Smooth muscle cell of the brain vasculature (primary cell): Measurements from ENCODE around the gene DECR2.
"Not testable (repeated sequence)": the region's sequence is repeated elsewhere in the genome, so short reads cannot be mapped to it uniquely, and the experiment has no call there.

ENCODE experiments used
- DNase-seq: peaks from one replicate; pipeline ENCODE4 v3.0.0-alpha.2; 2012; ENCODE audit warnings: low read depth, low spot score

Gene DECR2

DNA sequence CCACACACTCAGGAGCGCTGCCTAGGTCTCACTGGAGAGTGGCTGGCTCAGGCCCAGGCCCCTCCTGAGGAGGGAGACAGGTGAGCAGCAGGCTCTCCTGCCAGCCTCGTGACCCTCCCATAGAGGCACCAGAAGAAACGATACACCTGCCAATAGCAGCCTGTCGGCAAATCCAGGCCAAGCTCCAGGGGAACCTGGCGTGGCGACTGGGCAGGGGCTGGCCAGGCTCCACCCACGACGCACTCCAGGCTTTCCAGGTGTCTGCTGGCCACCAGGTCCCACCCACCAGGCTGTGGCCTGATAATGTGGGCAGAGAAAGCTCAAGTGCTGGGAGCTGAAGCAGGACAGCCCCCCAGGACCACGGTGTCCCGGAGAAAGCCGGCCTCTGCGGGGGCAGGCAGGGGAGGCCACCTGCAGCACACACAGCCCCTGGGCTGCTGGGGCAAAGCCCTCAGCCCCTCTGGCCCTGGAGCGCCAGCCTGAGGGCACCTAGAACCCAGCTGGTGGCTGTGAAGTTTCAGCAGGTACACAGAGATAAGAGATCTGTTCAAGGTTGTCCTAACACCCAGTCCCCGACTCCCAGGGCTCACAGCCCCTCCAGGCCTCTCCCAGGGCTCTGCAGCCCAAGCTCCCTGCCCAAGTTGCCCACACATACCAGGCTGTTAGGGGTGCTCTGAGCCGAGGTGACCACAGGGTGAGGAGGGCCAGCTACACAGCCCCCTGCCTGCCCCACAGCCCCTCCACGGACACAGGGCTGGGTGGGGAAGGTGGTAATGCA lies 22.3 kb upstream of the DECR2 start:
- no peak for DNase-seq

DNA sequence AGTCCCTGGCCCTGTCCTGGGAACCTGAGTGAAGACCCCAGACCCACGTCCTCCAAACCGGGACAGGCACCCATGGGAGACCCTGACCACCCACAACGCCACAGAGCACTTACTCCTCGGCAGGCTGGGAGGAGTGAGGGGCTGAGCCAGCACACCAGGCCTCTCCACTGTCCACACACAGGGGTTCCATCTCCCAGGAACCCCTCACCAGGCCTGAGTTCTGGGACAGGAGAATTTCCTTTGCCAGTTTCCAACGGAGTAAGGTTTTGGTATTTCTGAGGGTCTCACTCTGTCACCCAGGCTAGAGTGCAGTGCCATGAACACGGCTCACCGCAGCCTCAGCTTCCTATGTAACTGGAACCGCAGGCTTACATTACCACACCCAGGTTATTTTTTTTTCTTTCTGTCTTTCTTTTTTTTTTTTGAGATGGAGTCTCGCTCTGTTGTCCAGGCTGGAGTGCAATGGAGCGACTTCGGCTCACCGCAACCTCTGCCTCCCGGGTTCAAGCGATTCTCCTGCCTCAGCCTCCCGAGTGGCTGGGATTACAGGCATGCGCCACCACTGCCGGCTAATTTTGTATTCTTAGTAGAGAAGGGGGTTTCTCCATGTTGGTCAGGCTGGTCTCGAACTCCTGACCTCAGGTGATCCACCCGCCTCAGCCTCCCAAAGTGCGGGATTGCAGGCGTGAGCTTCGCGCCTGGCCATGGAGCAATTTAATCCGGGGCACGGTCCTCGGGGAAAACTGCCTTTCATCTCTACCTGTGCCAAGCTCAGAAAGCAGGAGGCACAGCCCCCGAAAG lies 21.5 kb upstream of the DECR2 start:
- no peak for DNase-seq

DNA sequence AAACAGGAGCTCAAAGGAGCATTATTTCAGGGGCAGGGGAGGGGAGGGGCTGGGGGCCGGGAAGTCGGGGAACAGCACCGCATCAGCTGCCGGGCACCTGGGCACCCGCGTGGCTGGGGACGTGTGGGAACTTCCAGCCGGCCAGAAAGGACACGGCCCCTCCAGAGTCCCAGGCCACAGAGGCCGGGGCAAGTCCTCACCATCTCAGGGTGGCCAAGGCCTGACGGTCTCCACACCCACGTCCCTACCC lies 21.0 kb upstream of the DECR2 start:
- no peak for DNase-seq

DNA sequence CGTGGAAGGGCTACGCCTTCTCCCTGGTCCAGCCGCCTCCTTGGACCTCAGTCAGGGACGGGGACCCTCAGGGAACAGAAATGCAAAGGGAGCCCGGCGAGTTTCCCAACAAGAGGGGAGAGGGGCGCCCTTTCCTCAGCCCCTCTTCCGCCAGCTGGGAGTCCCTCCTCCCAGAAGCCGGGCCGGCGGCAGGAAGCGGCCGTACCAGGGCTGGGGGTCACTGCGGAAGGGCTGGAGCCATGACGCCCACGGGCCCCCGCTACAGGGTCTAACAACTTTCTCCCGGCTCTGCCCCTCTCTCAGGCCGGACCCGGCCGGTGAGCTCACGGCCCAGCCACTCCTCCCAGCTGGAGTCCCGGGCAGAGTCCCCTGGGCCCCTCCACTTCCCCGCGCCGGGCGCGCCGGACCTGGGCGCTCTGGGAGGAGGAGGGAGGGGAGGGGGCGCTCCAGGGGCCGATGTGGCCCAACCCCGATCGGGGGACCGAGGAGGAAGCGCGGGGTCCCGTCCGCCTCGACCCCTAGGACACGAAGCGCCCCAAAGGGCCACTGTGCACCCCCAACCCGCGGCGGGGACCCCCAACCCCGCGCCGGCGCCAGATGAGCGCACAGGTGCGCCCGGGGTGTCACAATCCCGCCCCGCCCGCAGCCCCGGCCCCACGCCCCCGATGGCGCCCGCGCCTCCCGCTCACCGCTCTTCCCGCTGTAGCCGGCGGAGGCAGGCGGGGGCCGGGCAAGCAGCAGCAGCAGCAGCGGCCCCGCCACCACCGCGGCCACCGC lies 20.5 kb upstream of the DECR2 start:
- DNase-seq: no peak

DNA sequence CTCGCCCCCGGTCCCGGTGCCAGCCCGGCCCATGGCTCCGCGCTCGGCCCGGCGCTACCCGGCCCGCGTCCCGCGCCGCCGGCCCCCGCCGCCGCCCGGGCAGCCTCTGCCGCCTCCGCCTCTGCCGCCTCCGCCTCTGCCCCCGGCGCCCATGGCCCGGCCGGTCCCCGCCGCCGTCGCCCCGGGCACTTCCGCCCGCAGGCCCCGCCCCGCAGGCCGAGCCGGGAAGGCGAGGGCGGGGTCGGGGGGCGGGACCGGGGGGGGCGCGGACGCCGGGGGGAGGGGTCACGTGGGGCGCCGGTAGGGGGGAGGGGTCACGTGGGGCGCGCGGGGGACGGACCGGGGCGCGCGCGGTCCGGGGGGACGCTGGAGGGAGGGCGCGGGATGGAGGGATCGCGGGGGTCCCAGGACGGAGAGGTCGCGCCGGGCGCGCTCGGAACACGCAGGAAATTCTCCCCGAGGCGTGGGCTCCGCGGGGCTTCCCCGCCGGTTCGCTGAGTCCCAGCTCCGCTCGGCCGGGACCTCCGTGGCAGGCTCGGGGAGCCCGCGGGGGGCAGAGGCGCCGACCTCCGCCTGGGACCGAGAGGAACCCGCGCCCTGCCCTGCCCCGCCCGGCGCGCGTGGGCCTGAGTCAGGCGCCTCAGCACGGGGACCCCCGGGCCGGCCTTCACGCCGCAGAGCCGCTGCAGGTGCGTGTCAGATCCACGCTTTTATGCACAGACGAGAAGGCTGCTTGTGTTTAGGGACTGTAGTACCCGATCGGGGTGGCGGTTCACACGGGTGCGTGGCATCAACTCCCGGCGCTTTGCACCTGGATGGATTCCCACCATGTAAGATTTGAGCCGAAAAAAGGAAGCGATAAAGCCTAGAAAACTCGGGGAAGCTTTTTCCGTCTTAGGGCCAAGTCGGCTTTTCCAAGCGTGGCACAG lies 19.6 kb upstream of the DECR2 start, which contains the start of gene PGAP6:
PGAP6 (minus strand) TSS at position 190 of the 929 bp plus-strand sequence; CDS start at position 33, 157 bp downstream.
- no peak for DNase-seq

DNA sequence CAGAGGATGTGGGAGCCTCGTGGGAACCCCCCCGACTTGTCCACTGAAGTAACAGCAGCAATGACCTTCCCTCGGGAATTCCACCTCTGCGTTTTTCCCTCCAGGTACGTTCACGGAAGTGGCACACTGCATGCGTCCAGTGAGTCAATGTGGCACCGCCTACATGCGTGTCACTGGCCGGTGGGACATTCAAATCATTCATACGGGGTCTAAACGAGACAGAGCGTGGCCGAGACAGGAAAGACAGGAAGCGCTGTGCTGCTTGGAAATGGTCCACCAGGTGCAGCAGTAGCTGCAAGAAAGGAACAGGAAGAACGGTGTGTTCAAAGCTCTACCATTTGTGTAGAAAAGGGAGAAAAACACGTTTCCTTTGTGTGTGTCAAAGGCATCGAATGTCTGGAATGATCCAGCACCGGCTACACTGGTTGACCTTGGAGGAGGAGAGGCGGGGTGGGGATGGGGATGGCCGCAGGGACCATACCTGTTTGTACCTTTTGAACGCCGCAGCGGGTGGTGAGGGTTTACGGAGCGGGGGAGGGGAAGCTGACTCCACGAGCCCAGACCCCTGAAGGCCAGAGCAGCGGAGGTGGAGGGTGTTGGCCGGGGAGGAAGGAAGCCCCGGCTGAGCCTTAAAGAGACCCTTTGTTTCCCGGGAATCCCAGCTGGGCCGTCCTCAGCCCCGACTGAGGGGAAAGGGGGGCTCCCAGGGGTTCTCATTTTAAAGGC lies 18.2 kb upstream of the DECR2 start:
- no peak for DNase-seq

DNA sequence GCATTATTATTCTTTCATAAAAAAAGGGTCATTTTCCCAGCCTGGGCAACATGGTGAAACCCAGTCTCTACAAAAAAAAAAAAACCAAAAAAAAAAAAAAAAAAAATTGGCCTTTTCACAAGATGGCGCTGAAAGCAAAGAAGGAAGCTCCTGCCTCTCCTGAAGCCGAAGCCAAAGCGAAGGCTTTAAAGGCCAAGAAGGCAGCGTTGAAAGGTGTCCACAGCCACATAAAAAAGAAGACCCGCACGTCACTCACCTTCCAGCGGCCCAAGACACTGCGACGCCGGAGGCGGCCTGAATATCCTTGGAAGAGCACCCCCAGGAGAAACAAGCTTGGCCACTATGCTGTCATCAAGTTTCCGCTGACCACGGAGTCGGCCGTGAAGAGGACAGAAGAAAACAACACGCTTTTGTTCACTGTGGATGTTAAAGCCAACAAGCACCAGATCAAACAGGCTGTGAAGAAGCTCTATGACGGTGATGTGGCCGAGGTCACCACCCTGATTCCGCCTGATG lies 15.0 kb upstream of the DECR2 start:
- no peak for DNase-seq

DNA sequence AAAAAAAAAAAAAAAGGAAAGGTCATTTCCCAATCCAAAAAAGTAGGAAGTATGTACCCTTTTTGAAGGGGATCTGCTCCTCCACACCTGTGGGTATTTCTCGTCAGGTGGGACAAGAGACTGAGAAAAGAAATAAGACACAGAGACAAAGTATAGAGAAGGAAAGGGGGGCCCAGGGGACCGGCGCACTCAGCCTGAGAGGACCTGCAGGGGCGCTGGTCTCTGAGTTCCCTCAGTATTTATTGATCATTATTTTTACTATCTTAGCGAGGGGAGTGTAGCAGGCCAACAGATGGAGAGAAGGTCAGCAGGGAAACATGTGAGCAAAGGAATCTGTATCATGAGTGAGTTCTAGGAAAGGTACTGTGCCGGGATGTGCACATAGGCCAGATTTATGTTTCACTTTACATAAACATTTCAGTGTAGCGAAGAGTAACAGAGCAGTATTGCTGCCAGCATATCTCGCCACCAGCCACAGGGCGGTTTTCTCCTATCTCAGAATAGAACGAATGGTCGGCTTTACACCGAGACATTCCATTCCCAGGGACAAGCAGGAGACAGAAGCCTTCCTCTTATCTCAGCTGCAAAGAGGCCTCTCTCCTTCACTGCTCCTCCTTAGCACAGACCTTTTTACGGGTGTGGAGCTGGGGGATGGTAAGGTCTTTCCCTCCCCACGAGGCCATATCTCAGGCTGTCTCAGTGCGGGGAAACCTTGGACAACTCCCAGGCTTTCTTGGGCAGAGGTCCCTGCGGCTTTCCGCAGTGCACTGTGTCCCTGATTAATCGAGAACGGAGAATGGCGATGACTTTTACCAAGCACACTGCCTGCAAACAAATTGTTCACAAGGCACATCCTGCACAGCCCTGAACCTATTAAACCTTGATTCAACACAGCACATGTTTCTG lies 13.7 kb upstream of the DECR2 start:
- not testable (repeated sequence) for DNase-seq

DNA sequence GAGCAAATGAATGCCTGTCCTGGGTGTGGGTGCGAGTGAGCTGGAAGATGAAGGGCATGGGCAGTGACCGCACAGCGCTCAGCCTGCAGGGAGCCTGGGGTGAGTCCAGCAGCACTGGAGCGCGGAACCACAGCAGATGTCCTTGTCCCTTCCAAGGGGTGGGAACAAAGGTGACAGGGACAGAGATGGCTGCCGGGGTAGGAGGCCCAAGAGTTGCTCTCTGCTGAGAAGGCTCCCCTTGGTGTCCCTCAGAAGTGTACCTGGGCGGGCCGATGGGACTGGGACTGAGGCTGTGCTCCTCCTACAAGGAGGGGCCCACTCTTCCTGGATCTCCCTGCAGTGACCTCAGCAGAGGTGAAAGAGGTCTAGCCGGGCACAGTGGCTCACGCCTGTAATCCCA lies 12.3 kb upstream of the DECR2 start:
- DNase-seq: no peak

DNA sequence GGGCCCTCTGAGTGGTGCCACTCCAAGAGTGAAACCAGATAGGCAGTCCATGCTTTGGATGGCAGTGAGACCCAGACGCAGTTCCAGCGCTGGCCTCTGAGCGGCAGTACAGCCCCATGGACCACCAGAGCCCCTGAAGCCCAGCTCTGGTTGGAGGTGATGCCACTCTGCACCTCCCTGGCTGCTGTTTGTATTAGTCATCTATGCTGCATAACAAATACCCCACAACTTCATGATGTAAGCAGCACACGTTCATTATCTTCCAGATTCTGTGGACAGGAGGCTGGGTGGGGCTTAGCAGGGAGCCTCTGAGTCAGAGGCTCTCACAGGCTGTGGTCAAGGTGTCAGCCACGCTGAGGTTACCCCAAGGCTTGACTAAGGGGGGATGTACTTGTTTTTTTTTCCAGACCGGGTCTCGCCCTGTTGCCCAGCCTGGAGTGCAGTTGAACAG lies 9.8 kb upstream of the DECR2 start:
- DNase-seq: no peak

DNA sequence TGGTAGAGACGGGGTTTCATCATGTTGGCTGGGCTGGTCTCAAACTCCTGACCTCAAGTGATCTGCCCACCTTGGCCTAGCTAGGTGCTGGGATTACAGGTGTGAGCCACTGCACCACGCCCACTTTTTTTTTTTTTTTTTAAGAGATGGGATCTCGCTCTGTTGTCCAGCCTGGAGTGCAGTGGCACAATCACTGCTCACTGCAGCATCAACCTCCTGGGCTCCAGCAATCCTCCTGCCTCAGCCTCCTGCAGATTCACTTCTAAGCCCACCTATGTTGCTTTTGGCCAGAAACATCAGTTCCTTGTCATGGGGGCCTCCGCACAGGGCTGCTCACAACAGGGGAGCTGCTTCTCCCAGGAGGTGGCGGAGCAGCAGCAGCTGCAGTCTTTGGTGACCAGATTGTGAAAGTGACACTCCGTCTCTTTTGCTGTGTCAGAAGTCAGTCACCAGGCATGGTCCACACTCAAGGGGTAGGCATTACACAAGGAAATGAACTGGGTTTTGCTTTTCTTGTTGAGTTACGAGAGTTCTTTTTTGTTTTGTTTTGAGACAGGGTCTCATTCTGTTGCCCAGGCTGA lies 9.1 kb upstream of the DECR2 start:
- DNase-seq: no peak

DNA sequence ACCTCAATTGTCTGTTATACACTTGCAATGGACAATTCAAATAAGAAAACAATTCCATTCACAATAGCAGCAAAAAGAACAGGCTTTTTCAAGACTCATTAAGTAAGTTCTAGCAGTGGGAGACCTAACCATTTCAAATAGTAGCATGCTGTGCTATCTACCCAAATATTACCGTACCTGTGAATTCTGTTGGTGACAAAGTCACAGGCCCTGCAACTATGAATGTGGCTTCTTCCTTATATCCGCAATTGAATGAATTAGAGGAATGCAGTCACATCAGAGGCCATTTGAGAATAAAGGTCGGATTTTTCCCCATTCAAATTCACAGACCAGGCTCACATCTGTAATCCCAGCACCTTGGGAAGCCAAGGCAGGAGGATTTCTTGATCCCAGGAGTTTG lies 5.5 kb upstream of the DECR2 start:
- no peak for DNase-seq

DNA sequence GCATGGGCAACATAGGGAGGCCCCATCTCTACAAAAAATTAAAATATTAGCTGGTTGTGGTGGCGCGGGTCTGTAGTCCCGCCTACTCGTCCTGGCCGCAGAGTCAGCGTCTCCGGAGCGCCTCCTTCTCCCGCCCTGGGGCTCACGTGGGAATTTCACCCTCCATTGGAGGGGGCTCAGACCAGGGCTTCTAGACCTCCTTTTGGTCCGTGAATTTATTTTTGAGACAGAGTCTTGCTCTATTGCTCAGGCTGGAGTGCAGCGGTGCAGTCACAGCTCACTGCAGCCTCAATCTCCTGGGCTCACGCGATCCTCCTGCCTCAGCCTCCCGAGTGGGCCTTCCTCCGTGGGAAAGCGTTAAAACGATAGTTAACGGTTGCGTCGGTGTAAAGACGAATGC lies 5.1 kb upstream of the DECR2 start:
- DNase-seq: no peak

DNA sequence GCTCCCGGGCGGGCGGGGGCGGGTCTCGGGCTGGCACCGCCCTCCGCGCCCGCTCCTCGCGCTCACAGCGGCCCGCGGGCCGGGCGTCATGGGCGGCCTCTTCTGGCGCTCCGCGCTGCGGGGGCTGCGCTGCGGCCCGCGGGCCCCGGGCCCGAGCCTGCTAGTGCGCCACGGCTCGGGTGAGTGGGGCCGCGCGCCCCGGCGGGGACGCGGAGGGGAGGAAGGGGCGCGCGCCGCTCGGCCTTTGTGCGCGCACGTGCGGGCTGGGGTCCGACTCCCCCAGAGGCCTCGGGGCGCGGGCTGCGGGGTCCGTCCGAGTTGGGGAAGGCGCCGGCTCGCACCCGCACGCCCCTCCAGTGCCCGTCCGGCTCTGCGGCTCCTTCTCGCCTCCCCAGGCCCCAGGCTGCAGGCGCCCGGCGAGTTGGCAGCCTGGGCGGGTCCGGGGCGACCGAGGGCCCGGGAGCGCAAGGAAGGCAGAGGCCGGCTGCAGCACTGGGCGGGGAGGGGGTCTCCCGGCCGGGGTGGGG lies 4.5 kb upstream of the DECR2 start, which contains the start of gene NME4:
NME4 (plus strand) TSS at position 65 of the 527 bp plus-strand sequence; CDS start at position 89, 24 bp downstream.
- no peak for DNase-seq

DNA sequence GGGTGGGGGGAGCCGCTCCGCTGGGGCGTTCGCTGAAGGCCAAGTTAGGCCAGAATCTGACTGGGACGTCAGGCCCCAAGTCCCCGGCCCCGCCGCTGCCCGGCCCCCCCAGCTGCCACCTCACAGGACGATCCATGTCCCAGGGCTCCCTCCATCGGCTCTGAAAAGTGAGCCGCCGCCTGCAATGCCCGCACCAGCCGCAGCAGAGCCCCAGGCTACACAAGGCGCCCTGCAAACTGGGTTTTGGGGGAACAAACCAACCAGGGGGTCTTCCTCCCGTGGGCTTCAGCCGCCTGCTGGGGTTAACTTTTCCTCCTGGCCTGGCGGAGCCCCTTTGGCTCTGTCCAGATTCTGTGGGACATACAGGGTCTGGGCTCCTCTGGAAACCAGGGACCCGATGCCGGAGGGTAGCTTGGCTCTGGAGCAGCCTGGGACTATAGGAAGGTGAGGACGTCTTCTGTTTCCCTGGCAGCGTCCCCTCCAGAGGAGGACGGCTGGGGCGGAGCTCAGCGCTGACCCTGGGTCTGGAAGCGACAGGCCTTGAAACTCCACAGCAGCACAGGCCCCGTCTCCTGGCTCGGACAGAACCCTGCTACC lies 3.9 kb upstream of the DECR2 start:
- no peak for DNase-seq

DNA sequence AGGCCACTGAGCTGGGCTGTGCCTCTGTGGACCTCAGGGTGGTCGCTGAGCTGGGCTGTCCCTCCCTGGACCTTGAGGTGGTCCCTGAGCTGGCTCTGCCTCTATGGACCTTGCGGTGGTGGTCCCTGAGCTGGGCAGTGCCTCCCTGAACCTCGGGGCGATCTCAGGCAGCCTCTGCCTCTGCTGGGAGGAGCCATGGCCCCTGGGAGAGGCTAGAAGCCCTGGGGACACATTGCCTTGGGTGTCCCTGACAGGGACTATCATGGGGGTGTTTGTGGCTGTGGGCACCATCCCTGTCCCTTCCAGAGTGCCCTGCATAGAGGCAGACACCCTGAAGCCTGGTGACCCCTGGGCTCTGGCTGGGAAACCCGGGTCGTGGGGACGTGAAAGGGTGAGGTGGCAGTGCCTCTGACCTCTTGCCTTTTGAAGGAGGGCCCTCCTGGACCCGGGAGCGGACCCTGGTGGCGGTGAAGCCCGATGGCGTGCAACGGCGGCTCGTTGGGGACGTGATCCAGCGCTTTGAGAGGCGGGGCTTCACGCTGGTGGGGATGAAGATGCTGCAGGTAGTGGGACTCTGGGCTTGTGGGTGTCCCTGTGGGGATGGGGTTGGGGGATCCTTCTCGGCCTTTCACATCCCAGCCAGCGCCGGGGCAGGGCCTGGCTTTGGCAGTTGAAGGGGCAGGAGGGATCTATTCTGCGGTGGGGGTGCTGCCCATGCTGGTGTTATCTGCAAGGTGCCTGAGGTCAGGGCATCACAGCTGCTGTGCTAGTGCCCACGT lies 2.9 kb upstream of the DECR2 start:
- DNase-seq: no peak

DNA sequence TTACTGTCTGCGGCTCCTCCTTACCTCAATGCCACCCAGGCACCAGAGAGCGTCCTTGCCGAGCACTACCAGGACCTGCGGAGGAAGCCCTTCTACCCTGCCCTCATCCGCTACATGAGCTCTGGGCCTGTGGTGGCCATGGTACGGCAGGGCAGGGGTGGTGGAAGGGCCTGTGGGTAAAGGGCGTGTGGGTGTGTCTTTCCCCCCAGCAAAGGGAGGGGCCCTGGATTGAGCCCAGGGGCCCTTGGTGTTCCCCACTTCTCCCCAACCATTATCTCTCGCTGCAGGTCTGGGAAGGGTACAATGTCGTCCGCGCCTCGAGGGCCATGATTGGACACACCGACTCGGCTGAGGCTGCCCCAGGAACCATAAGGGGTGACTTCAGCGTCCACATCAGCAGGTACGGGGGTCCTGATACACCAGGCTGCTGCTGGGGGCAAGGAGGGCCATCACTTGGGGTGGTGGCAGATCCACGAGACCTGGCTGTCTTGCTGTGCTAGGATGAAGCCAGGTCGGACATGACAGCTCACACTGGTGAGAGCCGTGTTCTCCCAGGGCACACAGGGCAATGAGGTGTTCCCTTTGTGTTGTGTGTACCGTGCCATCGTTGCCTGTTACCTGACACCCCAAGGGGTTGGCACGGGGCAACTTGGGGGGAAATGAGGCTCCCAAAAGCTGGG lies 2.2 kb upstream of the DECR2 start:
- no peak for DNase-seq
